Bronchial epithelial cell (primary cell): ENCODE data around the gene GPR139. TPM values are rescaled to one million over a fixed set of nuclear protein-coding genes. Genes with fewer than 3 reads are reported as not detected.

ENCODE experiments used
- DNase-seq: peaks from one replicate; pipeline ENCODE4 v3.0.0-alpha.2; 2010; ENCODE audit warnings: low read depth
- FAIRE-seq: peaks from 2 replicates; lab custom pipeline; 2011; peaks lifted over from hg19 to GRCh38; lab: Jason Lieb, UNC
- H3K27me3 ChIP-seq: 2 replicates; pipeline ENCODE4 v1.5.1; 2011; ENCODE audit warnings: low read length; ENCODE audit not compliant: control insufficient read depth, insufficient read depth
- H3K36me3 ChIP-seq: 2 replicates; pipeline ENCODE4 v1.5.1; 2011; ENCODE audit warnings: low read length; ENCODE audit not compliant: control insufficient read depth, insufficient read depth
- H3K4me3 ChIP-seq: 2 replicates; pipeline ENCODE4 v1.5.1; 2011; ENCODE audit warnings: mild to moderate bottlenecking, low read depth, low read length, control low read depth
- total RNA-seq: library from RNA; depleted of rRNA; stranded (reverse); fragments of >200 nt; gene quantifications from 2 replicates; pipeline ENCODE4 v1.2.1, GENCODE V29; 2014
- TF ChIP-seq, protein P1 (sequence below): IDR thresholded peaks from 2 replicates; pipeline ENCODE4 v1.5.1; 2011; ENCODE audit warnings: mild to moderate bottlenecking, moderate library complexity, low read length, control low read depth, inconsistent platforms; ENCODE audit not compliant: insufficient read depth, severe bottlenecking

Gene GPR139
- total RNA-seq, 1 donor from 2014 or later: not detected

DNA sequence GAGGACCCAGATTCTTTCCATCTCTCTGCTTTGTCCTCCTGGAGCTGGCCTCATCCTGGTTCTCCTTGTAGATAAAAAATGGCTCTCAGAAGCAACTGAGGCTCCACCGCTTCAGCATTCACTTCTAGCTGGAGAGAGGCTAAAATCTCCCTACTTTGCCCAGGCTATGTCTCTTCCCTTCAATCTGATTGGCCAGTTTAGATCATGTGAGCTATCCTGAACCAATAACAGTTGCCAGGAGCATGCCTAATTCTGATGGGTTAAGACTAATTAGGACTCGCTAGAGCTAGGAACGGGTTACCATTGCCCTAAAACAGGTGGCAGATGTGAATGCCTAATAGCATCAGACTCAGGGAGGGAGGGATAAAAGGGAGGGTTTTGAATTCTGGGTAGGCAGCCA lies 89.6 kb downstream of the GPR139 start:
- no peaks in the 10 kb centered on the region for H3K27me3 ChIP-seq
- no peak overlapping the region for H3K4me3 ChIP-seq
- FAIRE-seq: no peak
- TF ChIP-seq, protein P1, sequence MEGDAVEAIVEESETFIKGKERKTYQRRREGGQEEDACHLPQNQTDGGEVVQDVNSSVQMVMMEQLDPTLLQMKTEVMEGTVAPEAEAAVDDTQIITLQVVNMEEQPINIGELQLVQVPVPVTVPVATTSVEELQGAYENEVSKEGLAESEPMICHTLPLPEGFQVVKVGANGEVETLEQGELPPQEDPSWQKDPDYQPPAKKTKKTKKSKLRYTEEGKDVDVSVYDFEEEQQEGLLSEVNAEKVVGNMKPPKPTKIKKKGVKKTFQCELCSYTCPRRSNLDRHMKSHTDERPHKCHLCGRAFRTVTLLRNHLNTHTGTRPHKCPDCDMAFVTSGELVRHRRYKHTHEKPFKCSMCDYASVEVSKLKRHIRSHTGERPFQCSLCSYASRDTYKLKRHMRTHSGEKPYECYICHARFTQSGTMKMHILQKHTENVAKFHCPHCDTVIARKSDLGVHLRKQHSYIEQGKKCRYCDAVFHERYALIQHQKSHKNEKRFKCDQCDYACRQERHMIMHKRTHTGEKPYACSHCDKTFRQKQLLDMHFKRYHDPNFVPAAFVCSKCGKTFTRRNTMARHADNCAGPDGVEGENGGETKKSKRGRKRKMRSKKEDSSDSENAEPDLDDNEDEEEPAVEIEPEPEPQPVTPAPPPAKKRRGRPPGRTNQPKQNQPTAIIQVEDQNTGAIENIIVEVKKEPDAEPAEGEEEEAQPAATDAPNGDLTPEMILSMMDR: no peak
- DNase-seq: no peak
- no peaks in the 10 kb centered on the region for H3K36me3 ChIP-seq

Other genes starting within 250 kb of the GPR139 start
- under 0.01 TPM in 2 replicates for gene GPRC5B, start 189.0 kb downstream of the GPR139 start, total RNA-seq